Neural cell (in vitro differentiated cells): Measurements from ENCODE around the gene CELSR3. TPM values are rescaled to one million over a fixed set of nuclear protein-coding genes. Genes with fewer than 3 reads are reported as not detected.

ENCODE experiments used
- H2AFZ ChIP-seq: fragments of 200-600, 300-800 bp; sonication (generic), shearing (Covaris generic); 2 replicates; pipeline ENCODE4 v1.6.0; 2014; ENCODE audit warnings: low read depth, mild to moderate bottlenecking, antibody characterized with exemption, low read length, moderate library complexity
- H3F3A ChIP-seq: fragments of 200-600 bp; shearing (Covaris generic); 2 replicates; pipeline ENCODE4 v1.6.1; 2016; ENCODE audit warnings: mild to moderate bottlenecking, moderate library complexity, mixed read lengths, antibody characterized with exemption, low read length; ENCODE audit not compliant: insufficient read depth, poor library complexity, severe bottlenecking
- H3K27ac ChIP-seq: fragments of 200-600, 300-800 bp; sonication (generic), shearing (Covaris generic); 2 replicates; pipeline ENCODE4 v1.5.1; 2014; ENCODE audit warnings: mild to moderate bottlenecking, low read length, moderate library complexity
- H3K27me3 ChIP-seq: fragments of 300-800, 200-600 bp; sonication (generic), shearing (Covaris generic); 2 replicates; pipeline ENCODE4 v1.6.0; 2014; ENCODE audit warnings: mild to moderate bottlenecking, low read depth, low read length, moderate library complexity; ENCODE audit not compliant: insufficient read depth
- H3K36me3 ChIP-seq: fragments of 300-800, 200-600 bp; sonication (generic), shearing (Covaris generic); 2 replicates; pipeline ENCODE4 v1.5.1; 2014; ENCODE audit warnings: mild to moderate bottlenecking, antibody characterized with exemption, low read length, moderate library complexity; ENCODE audit not compliant: insufficient read depth
- H3K4me2 ChIP-seq: fragments of 300-800, 200-600 bp; sonication (generic), shearing (Covaris generic); 2 replicates; pipeline ENCODE4 v1.6.0; 2014; ENCODE audit warnings: mild to moderate bottlenecking, low read length
- H3K4me3 ChIP-seq: fragments of 300-800, 200-600 bp; sonication (generic), shearing (Covaris generic); 2 replicates; pipeline ENCODE4 v1.5.1; 2014; ENCODE audit warnings: mild to moderate bottlenecking, low read length, moderate library complexity
- H3K79me2 ChIP-seq: fragments of 200-600 bp; shearing (Covaris generic); replicated peaks from 2 replicates; pipeline ENCODE4 v1.6.0; 2014; ENCODE audit warnings: mild to moderate bottlenecking, low read length, moderate library complexity; ENCODE audit not compliant: insufficient read depth
- H3K9ac ChIP-seq: fragments of 300-800, 200-600 bp; sonication (generic), shearing (Covaris generic); 2 replicates; pipeline ENCODE4 v1.6.1; 2016; ENCODE audit warnings: mild to moderate bottlenecking, low read length, mixed read lengths
- H3K9me2 ChIP-seq: fragments of 200-600 bp; shearing (Covaris generic); 2 replicates; pipeline ENCODE4 v1.6.1; 2016; ENCODE audit warnings: mild to moderate bottlenecking, low read length, mixed read lengths; ENCODE audit not compliant: insufficient read depth
- H3K9me3 ChIP-seq: fragments of 200-600, 300-800 bp; sonication (generic), shearing (Covaris generic); 2 replicates; pipeline ENCODE4 v1.6.1; 2016; ENCODE audit warnings: mild to moderate bottlenecking, mixed run types, low read length, moderate library complexity, mixed read lengths
- H4K20me1 ChIP-seq: fragments of 200-600 bp; shearing (Covaris generic); 2 replicates; pipeline ENCODE4 v1.6.1; 2016; ENCODE audit warnings: mild to moderate bottlenecking, mixed run types; ENCODE audit not compliant: insufficient read depth
- EP300 ChIP-seq: fragments of 450-650 bp; conservative IDR thresholded peaks from 2 replicates; pipeline ENCODE4 v1.6.1; 2014; ENCODE audit warnings: antibody characterized with exemption, mild to moderate bottlenecking, moderate library complexity; ENCODE audit not compliant: poor library complexity, severe bottlenecking
- EZH2 ChIP-seq: fragments of 200-600, 300-800 bp; shearing (Covaris generic), sonication (generic); IDR thresholded peaks from 2 replicates; pipeline ENCODE4 v1.6.1; 2014; ENCODE audit warnings: antibody characterized with exemption, low read length, borderline replicate concordance, mild to moderate bottlenecking; ENCODE audit not compliant: insufficient read depth, poor library complexity, severe bottlenecking
- MXI1 ChIP-seq: fragments of 450-650 bp; conservative IDR thresholded peaks from 2 replicates; pipeline ENCODE4 v1.6.1; 2014; ENCODE audit warnings: antibody characterized with exemption, mild to moderate bottlenecking; ENCODE audit not compliant: poor library complexity, severe bottlenecking
- POLR2AphosphoS5 ChIP-seq: IDR thresholded peaks from 2 replicates; pipeline ENCODE4 v1.6.1; 2012
- RAD21 ChIP-seq: fragments of 450-650 bp; conservative IDR thresholded peaks from 2 replicates; pipeline ENCODE4 v1.6.1; 2014; ENCODE audit warnings: antibody characterized with exemption, mild to moderate bottlenecking, moderate library complexity
- SMC3 ChIP-seq: fragments of 450-650 bp; conservative IDR thresholded peaks from 2 replicates; pipeline ENCODE4 v1.6.1; 2014; ENCODE audit warnings: antibody characterized with exemption, mild to moderate bottlenecking, moderate library complexity; ENCODE audit not compliant: poor library complexity
- TAF1 ChIP-seq: IDR thresholded peaks from 2 replicates; pipeline ENCODE4 v1.6.1; 2012; ENCODE audit warnings: low read depth
- polyA plus RNA-seq: library from polyadenylated mRNA; depleted of rRNA; stranded (reverse); fragments of >200 nt; gene quantifications from 2 replicates; pipeline ENCODE4 v1.2.3, GENCODE V29; 2014
- TF ChIP-seq, protein P1 (sequence below): IDR thresholded peaks from 2 replicates; pipeline ENCODE4 v1.6.1; 2012; ENCODE audit warnings: borderline replicate concordance
- TF ChIP-seq, protein P2 (sequence below): fragments of 450-650 bp; IDR thresholded peaks from 2 replicates; pipeline ENCODE4 v1.5.1; 2014; ENCODE audit warnings: antibody characterized with exemption, mild to moderate bottlenecking, moderate library complexity; ENCODE audit not compliant: poor library complexity, severe bottlenecking

The CELSR3 gene
- polyA plus RNA-seq, 1 donor from 2014 or later: 54.9 TPM

DNA sequence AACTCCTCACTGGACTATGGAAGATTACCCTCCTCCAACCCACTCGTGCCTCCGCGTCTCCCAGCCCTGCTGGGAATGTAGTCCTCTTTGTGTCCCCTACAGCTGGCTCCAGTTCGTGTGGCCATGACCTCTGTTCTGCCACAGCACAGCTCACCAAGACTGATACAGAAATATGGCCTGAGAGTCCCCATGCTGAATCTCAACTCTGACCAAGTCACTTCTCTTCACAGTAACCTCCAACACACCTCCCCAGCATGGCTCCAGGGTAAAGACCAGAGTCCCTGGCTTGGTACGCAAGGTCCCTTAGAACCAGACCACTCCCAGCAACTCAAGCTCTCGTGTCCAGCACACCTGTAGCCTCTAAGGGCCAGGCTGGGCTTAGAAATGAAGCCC lies 65.3 kb downstream of the CELSR3 start:
- TF ChIP-seq EP300 (no peak), EZH2 (no peak), MXI1 (no peak), TAF1 (no peak), POLR2AphosphoS5 (no peak), RAD21 (no peak), SMC3 (no peak)
- TF ChIP-seq, protein P1, sequence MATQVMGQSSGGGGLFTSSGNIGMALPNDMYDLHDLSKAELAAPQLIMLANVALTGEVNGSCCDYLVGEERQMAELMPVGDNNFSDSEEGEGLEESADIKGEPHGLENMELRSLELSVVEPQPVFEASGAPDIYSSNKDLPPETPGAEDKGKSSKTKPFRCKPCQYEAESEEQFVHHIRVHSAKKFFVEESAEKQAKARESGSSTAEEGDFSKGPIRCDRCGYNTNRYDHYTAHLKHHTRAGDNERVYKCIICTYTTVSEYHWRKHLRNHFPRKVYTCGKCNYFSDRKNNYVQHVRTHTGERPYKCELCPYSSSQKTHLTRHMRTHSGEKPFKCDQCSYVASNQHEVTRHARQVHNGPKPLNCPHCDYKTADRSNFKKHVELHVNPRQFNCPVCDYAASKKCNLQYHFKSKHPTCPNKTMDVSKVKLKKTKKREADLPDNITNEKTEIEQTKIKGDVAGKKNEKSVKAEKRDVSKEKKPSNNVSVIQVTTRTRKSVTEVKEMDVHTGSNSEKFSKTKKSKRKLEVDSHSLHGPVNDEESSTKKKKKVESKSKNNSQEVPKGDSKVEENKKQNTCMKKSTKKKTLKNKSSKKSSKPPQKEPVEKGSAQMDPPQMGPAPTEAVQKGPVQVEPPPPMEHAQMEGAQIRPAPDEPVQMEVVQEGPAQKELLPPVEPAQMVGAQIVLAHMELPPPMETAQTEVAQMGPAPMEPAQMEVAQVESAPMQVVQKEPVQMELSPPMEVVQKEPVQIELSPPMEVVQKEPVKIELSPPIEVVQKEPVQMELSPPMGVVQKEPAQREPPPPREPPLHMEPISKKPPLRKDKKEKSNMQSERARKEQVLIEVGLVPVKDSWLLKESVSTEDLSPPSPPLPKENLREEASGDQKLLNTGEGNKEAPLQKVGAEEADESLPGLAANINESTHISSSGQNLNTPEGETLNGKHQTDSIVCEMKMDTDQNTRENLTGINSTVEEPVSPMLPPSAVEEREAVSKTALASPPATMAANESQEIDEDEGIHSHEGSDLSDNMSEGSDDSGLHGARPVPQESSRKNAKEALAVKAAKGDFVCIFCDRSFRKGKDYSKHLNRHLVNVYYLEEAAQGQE: no peak
- TF ChIP-seq, protein P2, sequence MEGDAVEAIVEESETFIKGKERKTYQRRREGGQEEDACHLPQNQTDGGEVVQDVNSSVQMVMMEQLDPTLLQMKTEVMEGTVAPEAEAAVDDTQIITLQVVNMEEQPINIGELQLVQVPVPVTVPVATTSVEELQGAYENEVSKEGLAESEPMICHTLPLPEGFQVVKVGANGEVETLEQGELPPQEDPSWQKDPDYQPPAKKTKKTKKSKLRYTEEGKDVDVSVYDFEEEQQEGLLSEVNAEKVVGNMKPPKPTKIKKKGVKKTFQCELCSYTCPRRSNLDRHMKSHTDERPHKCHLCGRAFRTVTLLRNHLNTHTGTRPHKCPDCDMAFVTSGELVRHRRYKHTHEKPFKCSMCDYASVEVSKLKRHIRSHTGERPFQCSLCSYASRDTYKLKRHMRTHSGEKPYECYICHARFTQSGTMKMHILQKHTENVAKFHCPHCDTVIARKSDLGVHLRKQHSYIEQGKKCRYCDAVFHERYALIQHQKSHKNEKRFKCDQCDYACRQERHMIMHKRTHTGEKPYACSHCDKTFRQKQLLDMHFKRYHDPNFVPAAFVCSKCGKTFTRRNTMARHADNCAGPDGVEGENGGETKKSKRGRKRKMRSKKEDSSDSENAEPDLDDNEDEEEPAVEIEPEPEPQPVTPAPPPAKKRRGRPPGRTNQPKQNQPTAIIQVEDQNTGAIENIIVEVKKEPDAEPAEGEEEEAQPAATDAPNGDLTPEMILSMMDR: no peak
- no peaks in the 10 kb centered on the region for H3K36me3 ChIP-seq
- no peak overlapping the region for H2AFZ ChIP-seq
- no peaks in the 10 kb centered on the region for H3K9me3 ChIP-seq
- H3K79me2 ChIP-seq: no peaks in the 10 kb centered on the region
- H3K9me2 ChIP-seq: no peaks in the 10 kb centered on the region
- no peak overlapping the region for H3K4me2 ChIP-seq
- H3K27ac ChIP-seq: no peak overlapping the region
- no peaks in the 10 kb centered on the region for H3K27me3 ChIP-seq
- no peaks in the 10 kb centered on the region for H4K20me1 ChIP-seq
- no peak overlapping the region for H3K9ac ChIP-seq
- no peaks in the 10 kb centered on the region for H3F3A ChIP-seq
- no peak overlapping the region for H3K4me3 ChIP-seq

DNA sequence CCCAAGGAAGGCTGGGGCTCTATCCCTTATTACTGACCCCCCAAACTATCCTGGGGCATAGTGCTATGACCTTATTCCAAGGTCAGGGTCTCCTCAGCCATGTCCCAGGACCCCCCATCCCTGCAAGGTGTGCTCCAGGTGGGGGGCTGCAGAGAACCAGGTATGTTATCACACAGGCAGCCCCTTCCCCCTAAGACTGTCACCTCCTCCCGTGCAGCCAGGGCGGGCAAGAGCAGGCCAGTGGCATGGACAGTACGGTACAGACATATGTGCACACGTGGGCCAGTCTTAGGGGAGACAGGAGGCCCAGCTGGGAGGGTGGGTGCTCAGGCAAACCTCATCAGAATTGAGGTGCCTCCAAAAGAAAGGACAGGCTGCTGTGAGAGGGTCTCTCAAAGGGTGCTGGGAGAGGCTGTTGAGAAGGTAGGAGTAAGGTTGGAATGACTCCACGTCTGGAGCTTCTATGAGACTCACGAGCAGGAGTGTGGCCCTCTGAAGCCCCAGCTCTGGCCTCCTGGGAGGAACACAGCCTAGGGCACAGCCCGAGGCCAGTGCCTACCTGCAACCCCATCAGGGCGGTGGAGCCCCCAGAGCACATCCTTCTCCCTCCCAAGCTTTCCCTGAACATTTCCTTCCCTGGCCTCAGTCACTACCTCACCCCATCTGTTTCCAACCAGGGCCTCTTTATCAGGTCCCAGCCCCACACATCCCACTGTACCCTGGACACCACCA lies 65.8 kb downstream of the CELSR3 start:
- Histone ChIP-seq H3K4me3 (no peak overlapping the region), H3K36me3 (no peaks in the 10 kb centered on the region), H3K9me2 (no peaks in the 10 kb centered on the region), H3K79me2 (no peaks in the 10 kb centered on the region), H4K20me1 (no peaks in the 10 kb centered on the region), H2AFZ (no peak overlapping the region), H3K27ac (no peak overlapping the region), H3K4me2 (no peak overlapping the region), H3K27me3 (no peaks in the 10 kb centered on the region), H3K9ac (no peak overlapping the region), H3F3A (no peaks in the 10 kb centered on the region), H3K9me3 (no peaks in the 10 kb centered on the region)
- TF ChIP-seq TAF1: no peak
- no peak for TF ChIP-seq MXI1
- TF ChIP-seq, protein P2: no peak
- TF ChIP-seq, protein P1: no peak
- no peak for TF ChIP-seq EZH2
- no peak for TF ChIP-seq EP300
- no peak for TF ChIP-seq POLR2AphosphoS5
- TF ChIP-seq SMC3: no peak
- TF ChIP-seq RAD21: no peak
